ENCODE data around the gene FLRT2.

The FLRT2 gene

GRCh38 chr14:85596562-85596961 is 66.6 kb downstream of the FLRT2 start:
- DNase-seq = no peak

- DNase-seq = no peak
Measured at GRCh38 chr14:85597701-85598100, 67.8 kb downstream of the FLRT2 start.

- DNase-seq = no peak
Measured at GRCh38 chr14:85599939-85600338, 70.0 kb downstream of the FLRT2 start.

GRCh38 chr14:85601246-85601645 is 71.3 kb downstream of the FLRT2 start:
- no peak for DNase-seq

GRCh38 chr14:85601690-85602089 is 71.7 kb downstream of the FLRT2 start:
- no peak for DNase-seq

- DNase-seq = no peak
Measured at GRCh38 chr14:85602345-85602744, 72.4 kb downstream of the FLRT2 start.

- DNase-seq = no peak
Measured at GRCh38 chr14:85604021-85604420, 74.1 kb downstream of the FLRT2 start.

- DNase-seq = no peak
Measured at GRCh38 chr14:85604714-85605113, 74.8 kb downstream of the FLRT2 start.

GRCh38 chr14:85607651-85608081 is 77.7 kb downstream of the FLRT2 start:
- DNase-seq = no peak

GRCh38 chr14:85613496-85613895 is 83.6 kb downstream of the FLRT2 start:
- DNase-seq = no peak

- DNase-seq = no peak
Measured at GRCh38 chr14:85616386-85616885, 86.5 kb downstream of the FLRT2 start.

- no peak for DNase-seq
Measured at GRCh38 chr14:85616886-85617285, 86.9 kb downstream of the FLRT2 start.

- DNase-seq = no peak
Measured at GRCh38 chr14:85617791-85618190, 87.8 kb downstream of the FLRT2 start.

GRCh38 chr14:85618390-85618789 is 88.4 kb downstream of the FLRT2 start:
- DNase-seq = no peak

- no peak for DNase-seq
Measured at GRCh38 chr14:85618978-85619377, 89.0 kb downstream of the FLRT2 start.

GRCh38 chr14:85619851-85620250 is 89.9 kb downstream of the FLRT2 start:
- DNase-seq = no peak

- DNase-seq = no peak
Measured at GRCh38 chr14:85620947-85621346, 91.0 kb downstream of the FLRT2 start.

GRCh38 chr14:85622106-85622505 is 92.2 kb downstream of the FLRT2 start:
- no peak for DNase-seq

- no peak for DNase-seq
Measured at GRCh38 chr14:85622986-85623685, 93.2 kb downstream of the FLRT2 start.

GRCh38 chr14:85625925-85626585 is 96.1 kb downstream of the FLRT2 start:
- no peak for DNase-seq

- no peak for DNase-seq
Measured at GRCh38 chr14:85634205-85634604, 104.3 kb downstream of the FLRT2 start.

GRCh38 chr14:85644211-85644610 is 114.3 kb downstream of the FLRT2 start:
- no peak for DNase-seq

GRCh38 chr14:85653029-85653428 is 123.1 kb downstream of the FLRT2 start:
- no peak for DNase-seq

All from right kidney (tissue), 1 donor.